SU-DHL-6 (cell line): ENCODE results near the gene GNPTAB.

ENCODE experiments used
- H2AFZ ChIP-seq: fragments of 200-600 bp; sonication (generic); 2 replicates; pipeline ENCODE4 v1.6.1; 2014; ENCODE audit warnings: low read depth, mild to moderate bottlenecking, moderate library complexity, mixed read lengths, antibody characterized with exemption, low read length; ENCODE audit not compliant: severe bottlenecking
- H3F3A ChIP-seq: fragments of 200-600 bp; shearing (Covaris generic); 2 replicates; pipeline ENCODE4 v1.6.0; 2016; ENCODE audit warnings: antibody characterized with exemption, mild to moderate bottlenecking; ENCODE audit not compliant: insufficient read depth
- H3K27ac ChIP-seq: fragments of 200-600 bp; sonication (generic); 2 replicates; pipeline ENCODE4 v1.5.1; 2016; ENCODE audit warnings: low read depth, mild to moderate bottlenecking, low read length, moderate library complexity, mixed read lengths
- H3K27me3 ChIP-seq: fragments of 200-600 bp; sonication (generic), shearing (Covaris generic); 2 replicates; pipeline ENCODE4 v1.6.0; 2014; ENCODE audit warnings: mild to moderate bottlenecking, low read length
- H3K36me3 ChIP-seq: fragments of 200-600 bp; sonication (generic); 2 replicates; pipeline ENCODE4 v1.6.1; 2014; ENCODE audit warnings: mild to moderate bottlenecking, low read length, mixed read lengths
- H3K4me2 ChIP-seq: fragments of 300-600, 200-600 bp; shearing (Covaris generic), sonication (generic); 2 replicates; pipeline ENCODE4 v1.6.0; 2014; ENCODE audit warnings: low read length, low read depth, mild to moderate bottlenecking; ENCODE audit not compliant: poor library complexity, severe bottlenecking
- H3K4me3 ChIP-seq: fragments of 200-600 bp; sonication (generic); 2 replicates; pipeline ENCODE4 v1.5.1; 2014; ENCODE audit warnings: antibody characterized with exemption, low read length, mild to moderate bottlenecking, mixed read lengths; ENCODE audit not compliant: insufficient read depth, poor library complexity, severe bottlenecking
- H3K79me2 ChIP-seq: fragments of 200-600 bp; sonication (generic); 2 replicates; pipeline ENCODE4 v1.6.1; 2014; ENCODE audit warnings: mild to moderate bottlenecking, low read length, moderate library complexity; ENCODE audit not compliant: insufficient read depth
- H3K9ac ChIP-seq: fragments of 200-600 bp; sonication (generic); 2 replicates; pipeline ENCODE4 v1.7.0; 2014; ENCODE audit warnings: mild to moderate bottlenecking, low read length
- H3K9me2 ChIP-seq: fragments of 200-600 bp; sonication (generic); replicated peaks from 2 replicates; pipeline ENCODE4 v1.6.1; 2014; ENCODE audit warnings: low read length; ENCODE audit not compliant: insufficient read depth
- H3K9me3 ChIP-seq: fragments of 200-600 bp; sonication (generic); 2 replicates; pipeline ENCODE4 v1.6.1; 2014; ENCODE audit warnings: low read length, mixed read lengths; ENCODE audit not compliant: insufficient read depth
- H4K20me1 ChIP-seq: fragments of 200-600 bp; sonication (generic); 2 replicates; pipeline ENCODE4 v1.6.1; 2014; ENCODE audit warnings: low read depth, mild to moderate bottlenecking, antibody characterized with exemption, low read length, moderate library complexity, mixed read lengths
- CTCF ChIP-seq: fragments of 200-600 bp; sonication (generic); IDR thresholded peaks from one replicate; pipeline ENCODE4 v1.5.1; 2017; ENCODE audit warnings: antibody characterized with exemption, mild to moderate bottlenecking, low read length, moderate library complexity; ENCODE audit not compliant: insufficient read depth, poor library complexity, severe bottlenecking
- EZH2phosphoT487 ChIP-seq: fragments of 200-600 bp; sonication (generic), shearing (Covaris generic); conservative IDR thresholded peaks from 2 replicates; pipeline ENCODE4 v1.6.1; 2018; ENCODE audit warnings: mild to moderate bottlenecking, antibody characterized with exemption, low read length, moderate library complexity, mixed read lengths

The GNPTAB gene

GRCh38 chr12:101722392-101722791 is 108.4 kb downstream of the GNPTAB start:
- H3K27ac ChIP-seq, result no peak overlapping the region
- no peak overlapping the region for H3K4me2 ChIP-seq
- no peaks in the 10 kb centered on the region for H3F3A ChIP-seq
- no peaks in the 10 kb centered on the region for H3K79me2 ChIP-seq
- no peaks in the 10 kb centered on the region for H3K9me2 ChIP-seq
- no peak for TF ChIP-seq EZH2phosphoT487
- no peak for TF ChIP-seq CTCF
- no peak overlapping the region for H3K9ac ChIP-seq
- no peaks in the 10 kb centered on the region for H3K27me3 ChIP-seq
- no peak overlapping the region for H2AFZ ChIP-seq
- H4K20me1 ChIP-seq, result no peaks in the 10 kb centered on the region
- no peaks in the 10 kb centered on the region for H3K9me3 ChIP-seq
- H3K4me3 ChIP-seq, result no peak overlapping the region
- no peaks in the 10 kb centered on the region; the same call in 1 of the 2 replicates for H3K36me3 ChIP-seq

DNA sequence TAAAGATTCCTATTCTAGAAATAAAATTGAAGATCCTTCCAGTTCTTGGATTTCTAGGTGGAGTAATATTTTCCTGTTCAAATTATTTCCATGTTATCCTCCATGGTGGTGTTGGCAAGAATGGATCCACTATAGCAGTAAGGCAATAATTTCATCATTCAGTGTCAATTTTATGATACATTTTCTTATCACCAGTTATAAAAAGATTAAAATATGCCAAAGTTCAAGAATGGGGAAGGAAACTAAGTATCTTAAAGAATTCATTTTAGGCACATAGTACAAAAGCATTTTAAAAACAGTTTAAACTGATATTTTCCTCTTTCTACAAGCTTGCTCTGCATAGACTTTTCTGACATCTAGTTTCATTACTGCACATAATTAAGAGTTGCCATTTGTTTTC is 110.6 kb downstream of the GNPTAB start:
- no peak overlapping the region for H3K4me3 ChIP-seq
- H3K9ac ChIP-seq, result no peak overlapping the region
- no peak overlapping the region for H2AFZ ChIP-seq
- no peaks in the 10 kb centered on the region for H4K20me1 ChIP-seq
- no peaks in the 10 kb centered on the region for H3K9me2 ChIP-seq
- H3K4me2 ChIP-seq, result no peak overlapping the region
- H3K27ac ChIP-seq, result no peak overlapping the region
- H3K36me3 ChIP-seq, result no peaks in the 10 kb centered on the region; the same call in 1 of the 2 replicates
- TF ChIP-seq EZH2phosphoT487 (no peak), CTCF (no peak)
- no peaks in the 10 kb centered on the region for H3F3A ChIP-seq
- no peaks in the 10 kb centered on the region for H3K27me3 ChIP-seq
- H3K9me3 ChIP-seq, result no peaks in the 10 kb centered on the region
- no peaks in the 10 kb centered on the region for H3K79me2 ChIP-seq

DNA sequence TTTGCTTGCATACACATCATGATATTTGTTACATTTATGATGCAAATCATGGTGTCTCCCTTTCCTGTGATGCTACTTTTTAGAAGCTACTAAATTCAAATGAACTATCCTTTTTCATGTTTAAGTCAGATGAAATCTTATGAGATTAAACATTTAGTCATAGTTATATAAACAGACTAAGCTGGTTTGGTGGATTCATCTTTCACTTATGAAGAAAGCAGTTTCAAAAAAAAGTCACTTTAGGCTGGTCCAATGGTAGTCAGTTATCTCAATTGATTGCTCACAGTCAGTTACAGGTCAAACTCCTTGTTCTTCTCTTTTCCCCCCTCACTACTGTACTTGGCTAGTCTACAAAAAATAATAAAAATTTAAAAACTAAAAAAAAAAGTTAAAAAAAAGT is 111.2 kb downstream of the GNPTAB start:
- Histone ChIP-seq H3K4me3 (no peak overlapping the region), H3K27me3 (no peaks in the 10 kb centered on the region), H3K4me2 (no peak overlapping the region), H4K20me1 (no peaks in the 10 kb centered on the region), H3K9ac (no peak overlapping the region), H2AFZ (no peak overlapping the region), H3K27ac (no peak overlapping the region), H3K79me2 (no peaks in the 10 kb centered on the region), H3K9me2 (no peaks in the 10 kb centered on the region), H3K9me3 (no peaks in the 10 kb centered on the region), H3K36me3 (no peaks in the 10 kb centered on the region; the same call in 1 of the 2 replicates), H3F3A (no peaks in the 10 kb centered on the region)
- TF ChIP-seq CTCF (no peak), EZH2phosphoT487 (no peak)
